HCT116 (cell line): Measurements from ENCODE around the gene USF2. TPM values are rescaled to one million over a fixed set of nuclear protein-coding genes. Genes with fewer than 3 reads are reported as not detected.

Source experiments
- ATAC-seq: fragments of 200-7000 bp; cut with Tn5 transposase; 2 replicates; pipeline ENCODE4 v1.9.1; 2020; ENCODE audit warnings: mild to moderate bottlenecking, moderate library complexity
- BruUV-seq: library from RNA; stranded (reverse); fragments of 400-500 nt; replicated peaks from 2 replicates; lab custom pipeline; 2021; lab: Mats Ljungman, UMichigan
- CTCF ChIA-PET: fragments of 300-600 bp; sonication (Branson Sonifier 250); formaldehyde crosslinking; loops from one replicate; lab custom pipeline; 2021; ENCODE audit warnings: antibody characterized with exemption; lab: Charles Lee
- POLR2A ChIA-PET: fragments of 300-600, 350-600 bp; sonication (Branson Sonifier 250); formaldehyde crosslinking; loops from one replicate; lab custom pipeline; 2021; ENCODE audit warnings: antibody characterized with exemption; lab: Charles Lee
- RAD21 ChIA-PET, 2 experiments: fragments of 300-600 bp; sonication (Branson Sonifier 250); formaldehyde crosslinking; loops; one replicate each; lab custom pipeline; 2023; ENCODE audit warnings: low total read pairs in 2 of 2; ENCODE audit not compliant: uncharacterized antibody in 2 of 2, unreplicated experiment in 2 of 2, low non-redundant PET in 1 of 2; lab: Charles Lee
- DNase-seq: peaks from one replicate; pipeline ENCODE4 v3.0.0-alpha.2; 2010; ENCODE audit warnings: low read depth, low spot score
- H2AFZ ChIP-seq: fragments of 200-600 bp; shearing (Covaris generic), sonication (generic); 2 replicates; pipeline ENCODE4 v1.6.1; 2017; ENCODE audit warnings: low read depth, mixed run types, mixed read lengths, antibody characterized with exemption, low read length; ENCODE audit not compliant: poor library complexity, severe bottlenecking
- H3K27ac ChIP-seq: 2 replicates; pipeline ENCODE4 v1.5.1; 2012; ENCODE audit warnings: low read depth, low read length
- H3K27me3 ChIP-seq: fragments of 200-600 bp; sonication (generic); 2 replicates; pipeline ENCODE4 v1.6.1; 2016; ENCODE audit warnings: mixed run types, low read length, mixed read lengths; ENCODE audit not compliant: insufficient read depth
- H3K36me3 ChIP-seq, 2 experiments: fragments of 200-500 bp in 1 of 2; fragments of 200-600 bp in 1 of 2; sonication (Bioruptor generic) in 1 of 2; sonication (generic) in 1 of 2; 2 replicates each; pipeline versions ENCODE4 v1.5.1 to v1.6.1; 2014 to 2016; ENCODE audit warnings: low read length in 2 of 2, inconsistent platforms in 1 of 2, mixed read lengths in 1 of 2, mixed run types in 1 of 2; ENCODE audit not compliant: insufficient read depth in 2 of 2, control insufficient read depth in 1 of 2
- H3K4me1 ChIP-seq, 2 experiments: fragments of 200-600 bp in 1 of 2; sonication (generic) in 1 of 2; 2 replicates each; pipeline versions ENCODE4 v1.5.1 to v1.6.1; 2012 to 2017; ENCODE audit warnings: low read length in 2 of 2, inconsistent platforms in 1 of 2, mild to moderate bottlenecking in 1 of 2, mixed read lengths in 1 of 2, mixed run types in 1 of 2, moderate library complexity in 1 of 2; ENCODE audit not compliant: insufficient read depth in 2 of 2, control insufficient read depth in 1 of 2
- H3K4me2 ChIP-seq: fragments of 200-600 bp; sonication (generic); 2 replicates; pipeline ENCODE4 v1.6.1; 2017; ENCODE audit warnings: mixed run types, low read length, mixed read lengths
- H3K4me3 ChIP-seq, 2 experiments: fragments of 200-600 bp in 1 of 2; sonication (generic) in 1 of 2; replicated peaks in 1 of 2; 2 replicates each; pipeline ENCODE4 v1.5.1; 2011 to 2016; ENCODE audit warnings: low read length in 2 of 2, control low read depth in 1 of 2, low read depth in 1 of 2, mild to moderate bottlenecking in 1 of 2, mixed read lengths in 1 of 2, mixed run types in 1 of 2
- H3K79me2 ChIP-seq: fragments of 200-600 bp; sonication (generic); 2 replicates; pipeline ENCODE4 v1.6.1; 2017; ENCODE audit warnings: mild to moderate bottlenecking, mixed run types, low read length, moderate library complexity, mixed read lengths; ENCODE audit not compliant: insufficient read depth
- H3K9ac ChIP-seq: fragments of 200-600 bp; sonication (generic); 2 replicates; pipeline ENCODE4 v1.6.1; 2016; ENCODE audit warnings: low read length, mixed read lengths
- H3K9me2 ChIP-seq: fragments of 200-600 bp; sonication (generic), shearing (Covaris generic); 2 replicates; pipeline ENCODE4 v1.6.1; 2017; ENCODE audit warnings: mixed run types, mild to moderate bottlenecking, moderate library complexity; ENCODE audit not compliant: insufficient read depth
- H3K9me3 ChIP-seq, 2 experiments: fragments of 200-500 bp in 1 of 2; fragments of 200-600 bp in 1 of 2; sonication (Bioruptor generic) in 1 of 2; sonication (generic) in 1 of 2; 2 replicates each; pipeline ENCODE4 v1.6.1; 2014 to 2017; ENCODE audit warnings: low read length in 2 of 2, mixed read lengths in 2 of 2, inconsistent platforms in 1 of 2, low read depth in 1 of 2, mild to moderate bottlenecking in 1 of 2, mixed run types in 1 of 2, moderate library complexity in 1 of 2; ENCODE audit not compliant: control insufficient read depth in 1 of 2, insufficient read depth in 1 of 2
- H4K20me1 ChIP-seq: fragments of 200-600 bp; sonication (generic), shearing (Covaris generic); 2 replicates; pipeline ENCODE4 v1.6.1; 2017; ENCODE audit warnings: mixed run types, mild to moderate bottlenecking, moderate library complexity; ENCODE audit not compliant: insufficient read depth
- ATF3 ChIP-seq: IDR thresholded peaks from 2 replicates; pipeline ENCODE4 v1.6.1; 2012
- CEBPB ChIP-seq: IDR thresholded peaks from 2 replicates; pipeline ENCODE4 v1.6.1; 2012; ENCODE audit warnings: low read depth
- EGR1 ChIP-seq: IDR thresholded peaks from 2 replicates; pipeline ENCODE4 v1.6.1; 2012; ENCODE audit warnings: low read depth
- EZH2 ChIP-seq: fragments of 200-600 bp; sonication (generic); IDR thresholded peaks from 2 replicates; pipeline ENCODE4 v1.6.1; 2017; ENCODE audit warnings: antibody characterized with exemption, mixed run types
- EZH2phosphoT487 ChIP-seq: fragments of 200-600 bp; IDR thresholded peaks from 2 replicates; pipeline ENCODE4 v1.6.1; 2018; ENCODE audit warnings: antibody characterized with exemption, borderline replicate concordance
- FOSL1 ChIP-seq: IDR thresholded peaks from 2 replicates; pipeline ENCODE4 v1.6.1; 2012; ENCODE audit warnings: low read depth
- JUND ChIP-seq: IDR thresholded peaks from 2 replicates; pipeline ENCODE4 v1.6.1; 2012
- POLR2AphosphoS5 ChIP-seq: IDR thresholded peaks from 2 replicates; pipeline ENCODE4 v1.6.1; 2011; ENCODE audit warnings: mild to moderate bottlenecking, low read depth, low read length, moderate library complexity
- RAD21 ChIP-seq: IDR thresholded peaks from 2 replicates; pipeline ENCODE4 v1.6.1; 2012; ENCODE audit warnings: low read depth, mild to moderate bottlenecking
- SP1 ChIP-seq: IDR thresholded peaks from 2 replicates; pipeline ENCODE4 v1.6.1; 2012; ENCODE audit warnings: low read depth
- YY1 ChIP-seq: IDR thresholded peaks from 2 replicates; pipeline ENCODE4 v1.6.1; 2011; ENCODE audit warnings: low read length, low read depth, moderate library complexity, mild to moderate bottlenecking; ENCODE audit not compliant: insufficient replicate concordance; ENCODE audit errors: extremely low read depth
- ZFX ChIP-seq: fragments of 450-650 bp; IDR thresholded peaks from 2 replicates; pipeline ENCODE4 v1.6.1; 2017
- ZNF274 ChIP-seq: fragments of 200-500 bp; sonication (Bioruptor generic); IDR thresholded peaks from 2 replicates; pipeline ENCODE4 v1.6.1; 2014; ENCODE audit warnings: mild to moderate bottlenecking, low read depth, low read length, inconsistent platforms
- intact Hi-C: fragments of 100-400 bp; cut with micrococcal nuclease; formaldehyde crosslinking; loops from 2 replicates; pipeline ENCODE4 v1.10.0; 2022
- total RNA-seq: library from RNA; stranded (reverse); gene quantifications from one replicate; pipeline ENCODE4 v1.2.1, GENCODE V29; 2021; ENCODE audit not compliant: unreplicated experiment

USF2 gene
- total RNA-seq, 1 experiment from 2014 or later, result 98.4 TPM

- DNase-seq (no peak), ATAC-seq (no peak)
- H3K4me1 ChIP-seq, result no peaks in the 10 kb centered on the region
- H3K4me2 ChIP-seq, result no peak overlapping the region
- no peak for TF ChIP-seq SP1
- TF ChIP-seq CEBPB, result no peak
- no peak for TF ChIP-seq YY1
- TF ChIP-seq POLR2AphosphoS5, result no peak
- no peak for TF ChIP-seq JUND
- TF ChIP-seq FOSL1, result no peak
- TF ChIP-seq ZNF274, result no peak
- no peak for TF ChIP-seq EZH2
- no peak for TF ChIP-seq RAD21
- TF ChIP-seq ATF3, result no peak
- no peak for TF ChIP-seq ZFX
- TF ChIP-seq EZH2phosphoT487, result no peak
- no peak for TF ChIP-seq EGR1
- no peaks in the 10 kb centered on the region for H3K27me3 ChIP-seq
- no peaks in the 10 kb centered on the region for H4K20me1 ChIP-seq
- POLR2A ChIA-PET, result no interaction called here
- H2AFZ ChIP-seq, result no peak overlapping the region
- H3K36me3 ChIP-seq, result no peaks in the 10 kb centered on the region
- intact Hi-C loops, result no loop called here
- no TSS peak for BruUV-seq
- H3K9ac ChIP-seq, result no peak overlapping the region
- CTCF ChIA-PET, result no interaction called here
- RAD21 ChIA-PET, result no interaction called here
- no peaks in the 10 kb centered on the region for H3K79me2 ChIP-seq
- no peak overlapping the region for H3K27ac ChIP-seq
- H3K9me3 ChIP-seq, result peaks cover 0 to 6% of the 10 kb centered on the region in 2 experiments; a peak in 1 of 4 replicates
- H3K4me3 ChIP-seq, result no peak overlapping the region
- H3K9me2 ChIP-seq, result no peaks in the 10 kb centered on the region
These were observed 28.7 kb downstream of the USF2 start for GRCh38 chr19:35297515-35297848.

GRCh38 chr19:35297922-35298321 lies 29.2 kb downstream of the USF2 start:
- CTCF ChIA-PET, result no interaction called here
- no peak overlapping the region for H2AFZ ChIP-seq
- no peak overlapping the region for H3K4me2 ChIP-seq
- DNase-seq, result no peak
- H3K9ac ChIP-seq, result no peak overlapping the region
- no peaks in the 10 kb centered on the region for H3K4me1 ChIP-seq
- intact Hi-C loops, result no loop called here
- H3K36me3 ChIP-seq, result no peaks in the 10 kb centered on the region
- POLR2A ChIA-PET, result no interaction called here
- no peak overlapping the region; the same call in 1 of the 2 replicates for H3K27ac ChIP-seq
- no peaks in the 10 kb centered on the region for H4K20me1 ChIP-seq
- no peaks in the 10 kb centered on the region for H3K9me2 ChIP-seq
- ATAC-seq, result no peak
- peaks cover 0 to 6% of the 10 kb centered on the region in 2 experiments; a peak in 1 of 4 replicates for H3K9me3 ChIP-seq
- no peak overlapping the region for H3K4me3 ChIP-seq
- BruUV-seq, result no TSS peak
- no peaks in the 10 kb centered on the region for H3K79me2 ChIP-seq
- no peaks in the 10 kb centered on the region for H3K27me3 ChIP-seq
- RAD21 ChIA-PET, result no interaction called here
- no peak for TF ChIP-seq EGR1
- TF ChIP-seq ATF3, result no peak
- TF ChIP-seq ZNF274, result no peak
